AG04450 (cell line): Measurements from ENCODE around the gene DGKG. TPM values are rescaled to one million over a fixed set of nuclear protein-coding genes. Genes with fewer than 3 reads are reported as not detected.

ENCODE experiments used
- CTCF ChIA-PET: fragments of 300-600, 350-600 bp; formaldehyde crosslinking; extraction: SDS; loops from one replicate; lab custom pipeline; 2022; ENCODE audit warnings: antibody characterized with exemption, inconsistent platforms; lab: Charles Lee
- POLR2A ChIA-PET: fragments of 350-600 bp; formaldehyde crosslinking; extraction: SDS; loops from one replicate; lab custom pipeline; 2021; ENCODE audit warnings: antibody characterized with exemption, inconsistent platforms; lab: Yijun Ruan, JAX
- DNase-seq: peaks from one replicate; pipeline ENCODE4 v3.0.0-alpha.2; 2011; ENCODE audit warnings: low read depth, low spot score
- H3K27ac ChIP-seq: one replicate; pipeline ENCODE4 v1.5.1; 2012; ENCODE audit warnings: low read depth, low read length, control low read depth
- H3K27me3 ChIP-seq: one replicate; pipeline ENCODE4 v1.6.0; 2012; ENCODE audit warnings: low read length; ENCODE audit not compliant: control insufficient read depth, insufficient read depth
- H3K4me3 ChIP-seq: 2 replicates; pipeline ENCODE4 v1.5.1; 2011; ENCODE audit warnings: mild to moderate bottlenecking, low read depth, low read length, control low read depth
- H3K9me3 ChIP-seq: 2 replicates; pipeline ENCODE4 v1.5.1; 2012; ENCODE audit warnings: low read length; ENCODE audit not compliant: control insufficient read depth, insufficient read depth
- polyA plus RNA-seq: library from polyadenylated mRNA; depleted of rRNA; stranded (reverse); fragments of >200 nt; gene quantifications from 2 replicates; pipeline ENCODE4 v1.2.3, GENCODE V29; 2011
- TF ChIP-seq, protein P1 (sequence below): IDR thresholded peaks from 2 replicates; pipeline ENCODE4 v1.5.1; 2011; ENCODE audit warnings: low read depth, low read length, control low read depth, inconsistent platforms

The DGKG gene
- polyA plus RNA-seq, 1 experiment, result 5.1 TPM

DNA sequence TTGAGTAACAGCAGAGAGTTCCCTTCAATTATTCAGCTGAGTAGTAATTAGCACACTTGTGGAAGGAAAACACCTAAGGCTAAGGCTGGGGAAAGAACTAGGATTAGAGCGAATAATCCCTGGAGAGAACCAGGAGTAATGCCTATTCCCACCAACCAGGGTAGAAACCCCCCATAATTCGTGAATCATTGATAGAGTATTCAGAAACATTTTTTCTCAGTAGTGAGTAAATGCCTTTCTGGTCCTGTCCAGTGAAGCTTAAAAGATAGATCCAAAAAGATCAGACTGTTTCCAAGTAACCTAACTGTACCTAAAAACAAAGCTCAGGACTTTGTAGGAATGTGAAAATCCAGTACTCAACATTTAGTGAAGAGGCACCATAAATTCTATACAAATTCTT lies 71.2 kb downstream of the DGKG start:
- Histone ChIP-seq H3K4me3 (no peak overlapping the region), H3K27ac (no peak overlapping the region), H3K9me3 (no peaks in the 10 kb centered on the region), H3K27me3 (peaks cover 10% of the 10 kb centered on the region)
- ChIA-PET CTCF (interaction anchor here (0.9 kb wide), 1 partner anchor 9 kb away, joined by 3 read pairs; no protein-coding TSS in a partner anchor), POLR2A (no interaction called here)
- no peak for DNase-seq
- TF ChIP-seq, protein P1, sequence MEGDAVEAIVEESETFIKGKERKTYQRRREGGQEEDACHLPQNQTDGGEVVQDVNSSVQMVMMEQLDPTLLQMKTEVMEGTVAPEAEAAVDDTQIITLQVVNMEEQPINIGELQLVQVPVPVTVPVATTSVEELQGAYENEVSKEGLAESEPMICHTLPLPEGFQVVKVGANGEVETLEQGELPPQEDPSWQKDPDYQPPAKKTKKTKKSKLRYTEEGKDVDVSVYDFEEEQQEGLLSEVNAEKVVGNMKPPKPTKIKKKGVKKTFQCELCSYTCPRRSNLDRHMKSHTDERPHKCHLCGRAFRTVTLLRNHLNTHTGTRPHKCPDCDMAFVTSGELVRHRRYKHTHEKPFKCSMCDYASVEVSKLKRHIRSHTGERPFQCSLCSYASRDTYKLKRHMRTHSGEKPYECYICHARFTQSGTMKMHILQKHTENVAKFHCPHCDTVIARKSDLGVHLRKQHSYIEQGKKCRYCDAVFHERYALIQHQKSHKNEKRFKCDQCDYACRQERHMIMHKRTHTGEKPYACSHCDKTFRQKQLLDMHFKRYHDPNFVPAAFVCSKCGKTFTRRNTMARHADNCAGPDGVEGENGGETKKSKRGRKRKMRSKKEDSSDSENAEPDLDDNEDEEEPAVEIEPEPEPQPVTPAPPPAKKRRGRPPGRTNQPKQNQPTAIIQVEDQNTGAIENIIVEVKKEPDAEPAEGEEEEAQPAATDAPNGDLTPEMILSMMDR, result no peak

DNA sequence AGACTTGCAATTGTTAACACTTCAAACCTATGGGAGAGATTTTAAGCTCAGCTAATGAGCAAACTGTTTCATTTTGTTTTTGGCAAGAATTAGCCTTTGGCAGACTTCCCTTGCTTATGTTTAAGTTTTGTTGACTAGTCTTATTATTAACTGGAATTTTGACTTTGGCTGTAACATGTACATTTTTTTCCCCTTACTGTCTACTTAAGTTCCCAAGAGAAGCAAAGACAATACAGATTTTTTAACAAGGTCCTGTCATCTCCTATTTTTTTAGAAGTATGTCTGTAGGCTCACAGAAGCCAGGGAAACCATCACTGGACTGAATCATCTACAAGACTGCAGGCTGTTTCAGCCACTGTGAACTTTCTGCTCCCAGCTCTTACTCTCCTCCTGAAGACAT lies 74.3 kb downstream of the DGKG start:
- H3K4me3 ChIP-seq, result no peak overlapping the region
- TF ChIP-seq, protein P1, result no peak
- peak; percentile 44 for DNase-seq
- H3K9me3 ChIP-seq, result no peaks in the 10 kb centered on the region
- ChIA-PET CTCF (interaction anchor here (1.0 to 1.8 kb wide), 5 partner anchors 28 to 330 kb away, joined by 4 to 5 read pairs (median 4); no protein-coding TSS in a partner anchor), POLR2A (no interaction called here)
- H3K27me3 ChIP-seq, result peaks cover 2% of the 10 kb centered on the region
- no peak overlapping the region for H3K27ac ChIP-seq

DNA sequence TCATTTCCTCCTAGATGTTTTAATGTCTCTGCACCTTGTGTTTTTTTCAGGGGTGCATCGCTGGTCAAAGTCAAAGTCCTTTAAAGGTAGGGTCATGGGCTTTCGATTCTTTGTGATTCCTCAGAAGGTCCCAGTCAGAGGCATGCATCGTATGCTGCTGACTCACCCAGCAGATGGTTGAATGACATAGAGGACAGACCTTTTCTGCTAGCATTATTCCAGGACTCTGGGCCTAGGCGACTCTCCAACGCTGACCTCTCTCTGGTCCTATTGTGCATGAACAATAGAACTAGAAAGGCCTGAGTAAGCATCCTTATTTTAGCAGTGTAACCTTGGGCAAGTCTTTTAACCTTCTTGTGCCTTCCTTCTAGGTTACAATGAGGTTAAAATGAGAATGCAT lies 75.9 kb downstream of the DGKG start:
- Histone ChIP-seq H3K27ac (no peak overlapping the region), H3K27me3 (peaks cover 2% of the 10 kb centered on the region), H3K4me3 (no peak overlapping the region), H3K9me3 (no peaks in the 10 kb centered on the region)
- TF ChIP-seq, protein P1, result no peak
- no peak for DNase-seq
- CTCF ChIA-PET, result no interaction called here
- POLR2A ChIA-PET, result no interaction called here

DNA sequence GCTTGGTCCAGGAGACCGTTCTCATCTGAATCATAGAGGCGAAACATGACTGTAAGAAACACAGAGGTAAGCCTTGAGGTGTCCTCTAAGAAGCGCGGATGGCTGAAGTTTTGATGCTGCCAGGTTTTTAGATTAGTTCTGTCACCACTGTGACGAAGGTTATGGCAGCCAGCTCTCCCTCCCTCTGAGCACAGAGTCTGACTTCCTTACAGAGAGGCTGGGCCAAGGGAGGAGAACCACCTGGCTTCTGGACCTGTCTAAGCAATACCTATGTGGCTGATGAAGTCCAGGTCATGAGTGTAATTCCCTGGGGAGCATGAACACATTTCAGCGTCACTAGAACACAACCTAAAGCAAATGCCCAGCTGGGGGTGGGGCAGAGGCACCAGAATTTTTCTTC lies 77.4 kb downstream of the DGKG start:
- Histone ChIP-seq H3K4me3 (no peak overlapping the region), H3K27me3 (no peaks in the 10 kb centered on the region), H3K27ac (no peak overlapping the region), H3K9me3 (no peaks in the 10 kb centered on the region)
- POLR2A ChIA-PET, result no interaction called here
- no peak for DNase-seq
- CTCF ChIA-PET, result no interaction called here
- TF ChIP-seq, protein P1, result no peak

DNA sequence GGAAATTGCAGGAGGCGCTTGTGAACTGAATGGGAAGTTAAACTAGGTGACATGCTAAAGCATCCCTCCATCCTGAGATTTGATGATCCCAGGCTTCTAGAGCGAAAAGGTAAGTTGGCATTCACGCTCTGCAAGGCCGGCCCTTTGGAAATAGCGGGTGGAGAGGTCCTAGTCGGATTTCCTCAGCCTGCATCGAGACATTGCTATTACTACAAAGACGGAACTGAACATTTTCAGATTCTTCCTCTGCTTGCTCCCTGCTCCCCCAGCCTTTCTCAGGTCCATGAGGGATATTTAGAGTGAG lies 77.7 kb downstream of the DGKG start:
- Histone ChIP-seq H3K9me3 (no peaks in the 10 kb centered on the region), H3K4me3 (no peak overlapping the region), H3K27me3 (no peaks in the 10 kb centered on the region), H3K27ac (no peak overlapping the region)
- CTCF ChIA-PET, result no interaction called here
- no peak for DNase-seq
- POLR2A ChIA-PET, result no interaction called here
- TF ChIP-seq, protein P1, result no peak
